HepG2 (cell line): ENCODE data around the gene ZNF223. TPM values are rescaled to one million over a fixed set of nuclear protein-coding genes. Genes with fewer than 3 reads are reported as not detected.

Experiments used
- AFF4 ChIP-seq: sonication (generic); formaldehyde crosslinking; IDR thresholded peaks from 2 replicates; pipeline ENCODE4 v1.4.0; 2020; ENCODE audit warnings: missing genetic modification reagents
- CBFB ChIP-seq: sonication (generic); formaldehyde crosslinking; IDR thresholded peaks from 2 replicates; pipeline ENCODE4 v1.4.0; 2020; ENCODE audit warnings: missing genetic modification reagents
- FOXK1 ChIP-seq: sonication (generic); formaldehyde crosslinking; IDR thresholded peaks from 2 replicates; pipeline ENCODE4 v1.4.0; 2020; ENCODE audit warnings: low read depth, missing genetic modification reagents, borderline replicate concordance
- MAFK ChIP-seq, 2 experiments: IDR thresholded peaks in 1 of 2; conservative IDR thresholded peaks in 1 of 2; 2 replicates each; pipeline ENCODE4 v1.6.1; 2011; ENCODE audit warnings: improper control_type of control experiment in 2 of 2, low read length in 2 of 2
- PBX3 ChIP-seq: sonication (generic); formaldehyde crosslinking; IDR thresholded peaks from 2 replicates; pipeline ENCODE4 v1.8.1; 2023; ENCODE audit warnings: missing genetic modification reagents, inconsistent platforms, borderline replicate concordance
- RBFOX2 ChIP-seq: fragments of 200-400 bp; formaldehyde crosslinking; IDR thresholded peaks from 2 replicates; pipeline ENCODE4 v1.6.1; 2017; ENCODE audit warnings: low read depth, mild to moderate bottlenecking, low read length
- TBX2 ChIP-seq: sonication (generic); formaldehyde crosslinking; IDR thresholded peaks from 2 replicates; pipeline ENCODE4 v1.5.0; 2020; ENCODE audit warnings: missing genetic modification reagents, mild to moderate bottlenecking, borderline replicate concordance
- THAP8 ChIP-seq: sonication (generic); formaldehyde crosslinking; IDR thresholded peaks from 2 replicates; pipeline ENCODE4 v1.5.1; 2020; ENCODE audit warnings: missing genetic modification reagents, mild to moderate bottlenecking, borderline replicate concordance
- UBTF ChIP-seq: sonication (generic); formaldehyde crosslinking; IDR thresholded peaks from 2 replicates; pipeline ENCODE4 v1.4.0; 2020; ENCODE audit warnings: mild to moderate bottlenecking, missing genetic modification reagents
- ZBTB7A ChIP-seq: sonication (generic); formaldehyde crosslinking; IDR thresholded peaks from 2 replicates; pipeline ENCODE4 v1.8.0; 2022; ENCODE audit warnings: mild to moderate bottlenecking, missing genetic modification reagents
- ZNF264 ChIP-seq: sonication (generic); formaldehyde crosslinking; IDR thresholded peaks from 2 replicates; pipeline ENCODE4 v1.4.0; 2020; ENCODE audit warnings: missing genetic modification reagents
- ZNF580 ChIP-seq: IDR thresholded peaks from 2 replicates; pipeline ENCODE4 v1.6.1; 2016; ENCODE audit warnings: low read depth, borderline replicate concordance
- ZNF589 ChIP-seq: sonication (generic); formaldehyde crosslinking; conservative IDR thresholded peaks from 2 replicates; pipeline ENCODE4 v1.8.0; 2022; ENCODE audit warnings: mild to moderate bottlenecking, moderate library complexity, missing genetic modification reagents
- ZNF83 ChIP-seq: sonication (generic); formaldehyde crosslinking; IDR thresholded peaks from 2 replicates; pipeline ENCODE4 v1.4.0; 2020; ENCODE audit warnings: missing genetic modification reagents, mild to moderate bottlenecking, borderline replicate concordance
- polyA plus RNA-seq, 8 experiments: library from polyadenylated mRNA; depleted of rRNA in 3 of 8; stranded (reverse) in 7 of 8; unstranded in 1 of 8; fragments of >200 nt; fragmentation: Illumina TruSeq in 4 of 8; extraction: Trizol in 4 of 8; gene quantifications; 2 replicates each; pipeline versions ENCODE4 v1.2.1 to v1.2.3, GENCODE V29; 2011 to 2016; ENCODE audit warnings: low read depth in 4 of 8, missing spikeins in 1 of 8, mixed read lengths in 1 of 8; ENCODE audit not compliant: insufficient read depth in 1 of 8
- total RNA-seq, 5 experiments: library from RNA; depleted of rRNA; stranded (reverse); fragments of >200 nt; fragmentation: Illumina TruSeq; extraction: Trizol; gene quantifications; 2 replicates each; pipeline ENCODE4 v1.2.3, GENCODE V29; 2016; ENCODE audit warnings: low read depth in 1 of 5

ZNF223 gene
- total and polyA plus RNA-seq, 2 of the 13 experiments (the other 11 are each of a cell fraction or from before 2014, with no cell fraction given) = 2.0 to 4.8 TPM

GRCh38 chr19:44002566-44003460, 49.0 kb upstream of the ZNF223 start, which contains the start of gene ZNF230 (continued):
- TF ChIP-seq AFF4 (CRISPR knock-in tag) (no peak), PBX3 (CRISPR knock-in tag) (no peak), ZBTB7A (no peak), RBFOX2 (0 out of 2 replicates have a peak, but pooled peaks have one; percentile 18), ZNF589 (CRISPR knock-in tag) (no peak), CBFB (CRISPR knock-in tag) (0 out of 2 replicates have a peak, but pooled peaks have one; percentile 50), MAFK (conservative IDR thresholded peaks at IDR 0.05 in 1 of 2, IDR thresholded peaks at IDR 0.05 in 1 of 2; ENCODE audit: low read length in 2 of 2) (no peak), ZNF264 (peak; percentile 70; the same call in 1 of the 2 replicates), ZNF580 (CRISPR knock-in tag) (no peak), FOXK1 (CRISPR knock-in tag) (peak; percentile 83; the same call in 1 of the 2 replicates), UBTF (CRISPR knock-in tag) (peak; percentile 59), ZNF83 (CRISPR knock-in tag) (no peak), THAP8 (no peak), TBX2 (peak; percentile 25; the same call in 1 of the 2 replicates)
